Breast epithelium (tissue), 3 donors: ENCODE measurements around the gene NPY1R.

Source experiments
- POLR2A ChIP-seq: fragments of 450-650 bp; IDR thresholded peaks from one replicate; pipeline ENCODE4 v1.6.1; 2016; ENCODE audit warnings: antibody characterized with exemption, mild to moderate bottlenecking, moderate library complexity
- TF ChIP-seq, protein P1 (sequence below), 3 donors: fragments of 450-650 bp; IDR thresholded peaks; one replicate each; pipeline ENCODE4 v1.5.1; 2016 to 2017; ENCODE audit warnings: antibody characterized with exemption in 3 of 3, mild to moderate bottlenecking in 3 of 3, moderate library complexity in 3 of 3

DNA sequence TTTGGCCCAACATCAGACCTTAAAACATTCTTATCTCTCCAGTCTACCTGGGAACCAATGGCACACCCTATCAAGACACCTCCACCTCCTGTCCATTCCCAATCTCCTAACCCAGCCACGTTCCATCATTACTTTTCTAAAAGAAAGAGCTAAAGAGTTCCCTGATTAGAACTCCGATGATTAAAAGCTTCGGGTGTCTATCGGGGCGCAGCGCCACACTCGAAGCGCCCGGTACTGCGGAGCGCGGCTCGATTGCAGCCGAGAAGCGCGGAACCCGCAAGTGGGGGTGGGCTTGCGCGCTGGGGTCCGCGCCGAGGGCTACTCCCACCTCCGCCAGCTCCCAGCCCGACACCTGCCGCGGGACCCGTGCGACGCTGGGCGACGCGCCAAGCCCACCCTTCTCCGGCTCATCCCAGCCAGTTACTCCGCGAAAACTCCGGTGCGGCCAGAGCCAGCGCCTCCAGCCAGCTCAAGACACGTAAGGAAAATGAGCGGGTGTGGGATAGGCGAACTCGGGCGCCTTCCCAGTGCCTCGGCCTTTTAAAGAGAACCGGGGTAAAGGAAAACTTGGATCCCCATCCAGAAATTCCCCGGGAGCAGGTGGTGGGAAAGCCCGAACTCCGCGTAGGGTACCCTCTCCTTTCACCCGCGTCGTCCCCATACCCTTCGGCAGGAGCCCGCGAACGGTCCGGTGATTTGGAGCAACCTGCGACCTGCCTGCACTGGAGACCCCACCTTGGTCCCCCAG is 593 bp downstream of the NPY1R start:
- TF ChIP-seq, protein P1, sequence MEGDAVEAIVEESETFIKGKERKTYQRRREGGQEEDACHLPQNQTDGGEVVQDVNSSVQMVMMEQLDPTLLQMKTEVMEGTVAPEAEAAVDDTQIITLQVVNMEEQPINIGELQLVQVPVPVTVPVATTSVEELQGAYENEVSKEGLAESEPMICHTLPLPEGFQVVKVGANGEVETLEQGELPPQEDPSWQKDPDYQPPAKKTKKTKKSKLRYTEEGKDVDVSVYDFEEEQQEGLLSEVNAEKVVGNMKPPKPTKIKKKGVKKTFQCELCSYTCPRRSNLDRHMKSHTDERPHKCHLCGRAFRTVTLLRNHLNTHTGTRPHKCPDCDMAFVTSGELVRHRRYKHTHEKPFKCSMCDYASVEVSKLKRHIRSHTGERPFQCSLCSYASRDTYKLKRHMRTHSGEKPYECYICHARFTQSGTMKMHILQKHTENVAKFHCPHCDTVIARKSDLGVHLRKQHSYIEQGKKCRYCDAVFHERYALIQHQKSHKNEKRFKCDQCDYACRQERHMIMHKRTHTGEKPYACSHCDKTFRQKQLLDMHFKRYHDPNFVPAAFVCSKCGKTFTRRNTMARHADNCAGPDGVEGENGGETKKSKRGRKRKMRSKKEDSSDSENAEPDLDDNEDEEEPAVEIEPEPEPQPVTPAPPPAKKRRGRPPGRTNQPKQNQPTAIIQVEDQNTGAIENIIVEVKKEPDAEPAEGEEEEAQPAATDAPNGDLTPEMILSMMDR (IDR thresholded peaks at IDR 0.05): no peak
- TF ChIP-seq POLR2A: no peak
